ENCODE data around the gene TRAPPC10. TPM values are rescaled to one million over a fixed set of nuclear protein-coding genes. Genes with fewer than 3 reads are reported as not detected.

The TRAPPC10 gene
- total and polyA plus RNA-seq, 9 of the 15 experiments (the other 6 are each of a cell fraction or from before 2014, with no cell fraction given): 1.1 to 33.8 (median 24.3) TPM

DNA sequence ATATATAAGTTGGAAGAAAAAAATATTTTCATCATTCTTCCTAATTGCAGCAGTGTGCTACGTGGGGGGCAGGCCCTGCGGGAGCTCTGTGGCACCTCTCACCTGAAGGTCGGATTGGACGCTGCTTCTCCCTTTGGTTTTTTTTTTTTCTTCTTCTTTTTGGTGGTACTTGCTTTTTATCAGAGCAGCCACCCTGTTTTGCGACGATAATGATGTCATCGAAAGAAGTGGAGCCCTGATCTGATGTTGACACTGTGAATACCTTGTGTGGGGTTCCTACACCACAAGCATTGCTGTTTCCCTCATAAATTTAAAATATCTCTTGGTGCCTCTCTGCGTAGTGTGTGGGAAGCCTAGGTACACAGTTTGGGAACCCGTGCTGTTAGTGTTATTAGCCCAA is 5.5 kb downstream of the TRAPPC10 start (continued):
- TF ChIP-seq ZSCAN32 (CRISPR knock-in tag; IDR thresholded peaks at IDR 0.05) (no peak), KAT2B (IDR thresholded peaks at IDR 0.05; ENCODE audit: low read depth, low read length) (no peak), USF2 (CRISPR knock-in tag; IDR thresholded peaks at IDR 0.05) (no peak), POLR2AphosphoS5 (IDR thresholded peaks at IDR 0.05; ENCODE audit: control insufficient read depth, insufficient read depth, low read depth, low read length) (peak; percentile 52; the same call in 1 of the 2 replicates), TBL1XR1 (IDR thresholded peaks at IDR 0.05; ENCODE audit: low read length in 2 of 2) (peak in 1 of 2 experiments; percentile 81; a peak in 2 of 4 replicates), BRD4 (IDR thresholded peaks at IDR 0.05) (no peak), NFIC (IDR thresholded peaks at IDR 0.05) (no peak), ZNF785 (CRISPR knock-in tag; IDR thresholded peaks at IDR 0.05) (no peak), PHTF2 (CRISPR knock-in tag; IDR thresholded peaks at IDR 0.05) (no peak), ELF4 (CRISPR knock-in tag; IDR thresholded peaks at IDR 0.05) (no peak), ELK1 (CRISPR knock-in tag; IDR thresholded peaks at IDR 0.05) (no peak), TARDBP (IDR thresholded peaks at IDR 0.05) (no peak), CBFA2T2 (conservative IDR thresholded peaks at IDR 0.05) (no peak), YBX1 (IDR thresholded peaks at IDR 0.05) (no peak), NFE2 (IDR thresholded peaks at IDR 0.05; ENCODE audit: low read depth) (0 out of 2 replicates have a peak, but pooled peaks have one; percentile 4), ZNF408 (CRISPR knock-in tag; IDR thresholded peaks at IDR 0.05; ENCODE audit: low read depth) (no peak), CSDE1 (IDR thresholded peaks at IDR 0.05) (no peak), ESRRA (IDR thresholded peaks at IDR 0.05; ENCODE audit: borderline replicate concordance, low read depth) (peak; percentile 30; the same call in 1 of the 2 replicates), POLR2B (IDR thresholded peaks at IDR 0.05; ENCODE audit: low read depth, partially characterized antibody) (no peak), ZNF584 (CRISPR knock-in tag; IDR thresholded peaks at IDR 0.05; ENCODE audit: low read depth) (no peak), NCOR1 (IDR thresholded peaks at IDR 0.05) (peak; percentile 73), RBBP5 (IDR thresholded peaks at IDR 0.05; ENCODE audit: borderline replicate concordance, insufficient read depth, low read length, poor library complexity, severe bottlenecking) (no peak), ZNF121 (CRISPR knock-in tag; conservative IDR thresholded peaks at IDR 0.05) (no peak)
- TF ChIP-seq, protein P1, sequence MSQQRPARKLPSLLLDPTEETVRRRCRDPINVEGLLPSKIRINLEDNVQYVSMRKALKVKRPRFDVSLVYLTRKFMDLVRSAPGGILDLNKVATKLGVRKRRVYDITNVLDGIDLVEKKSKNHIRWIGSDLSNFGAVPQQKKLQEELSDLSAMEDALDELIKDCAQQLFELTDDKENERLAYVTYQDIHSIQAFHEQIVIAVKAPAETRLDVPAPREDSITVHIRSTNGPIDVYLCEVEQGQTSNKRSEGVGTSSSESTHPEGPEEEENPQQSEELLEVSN (IDR thresholded peaks at IDR 0.05; ENCODE audit: borderline replicate concordance in 1 of 2, extremely low read depth in 1 of 2, insufficient read depth in 1 of 2, insufficient read length in 1 of 2, low read depth in 1 of 2, low read length in 1 of 2, poor library complexity in 1 of 2, severe bottlenecking in 1 of 2): no peak

Measured in K562 (cell line).